GM12891 (cell line): ENCODE results near the gene SAMD8.
"Not testable (repeated sequence)": the region's sequence is repeated elsewhere in the genome, so short reads cannot be mapped to it uniquely, and the experiment has no call there.

Experiments used
- DNase-seq: peaks from one replicate; pipeline ENCODE4 v3.0.0; 2011; ENCODE audit warnings: low spot score; ENCODE audit not compliant: insufficient read length
- FAIRE-seq: peaks from 2 replicates; lab custom pipeline; 2011; peaks lifted over from hg19 to GRCh38; lab: Jason Lieb, UNC
- PAX5 ChIP-seq: IDR thresholded peaks from 2 replicates; pipeline ENCODE4 v1.6.1; 2011; ENCODE audit warnings: low read length, moderate library complexity, mild to moderate bottlenecking; ENCODE audit not compliant: insufficient read depth, severe bottlenecking
- POLR2A ChIP-seq: IDR thresholded peaks from 2 replicates; pipeline ENCODE4 v1.6.1; 2011; ENCODE audit warnings: low read depth, low read length, control low read depth
- POLR2AphosphoS5 ChIP-seq: IDR thresholded peaks from 2 replicates; pipeline ENCODE4 v1.6.1; 2011; ENCODE audit warnings: low read depth, low read length, control low read depth
- POU2F2 ChIP-seq: IDR thresholded peaks from 2 replicates; pipeline ENCODE4 v1.6.1; 2011; ENCODE audit warnings: low read depth, mild to moderate bottlenecking, control low read depth, low read length, moderate library complexity
- SPI1 ChIP-seq: IDR thresholded peaks from 2 replicates; pipeline ENCODE4 v1.6.1; 2011; ENCODE audit warnings: low read depth, low read length, control low read depth
- TAF1 ChIP-seq: IDR thresholded peaks from 2 replicates; pipeline ENCODE4 v1.6.1; 2011; ENCODE audit warnings: low read depth, low read length, control low read depth

SAMD8 gene

GRCh38 chr10:75191821-75192568 lies 80.5 kb downstream of the SAMD8 start:
- no peak for DNase-seq
- TF ChIP-seq POLR2AphosphoS5: no peak
- TF ChIP-seq POU2F2: no peak
- no peak for TF ChIP-seq PAX5
- no peak for TF ChIP-seq POLR2A
- TF ChIP-seq TAF1: no peak
- no peak for TF ChIP-seq SPI1
- no peak for FAIRE-seq

- FAIRE-seq, DNase-seq: not testable (repeated sequence)
Measured at GRCh38 chr10:75194625-75195024, 83.2 kb downstream of the SAMD8 start.

- TF ChIP-seq PAX5 (no peak), POLR2AphosphoS5 (no peak), TAF1 (no peak)
- FAIRE-seq (no peak), DNase-seq (no peak)
Measured at GRCh38 chr10:75195035-75195763, 83.7 kb downstream of the SAMD8 start.

GRCh38 chr10:75197066-75197465 lies 85.6 kb downstream of the SAMD8 start:
- no peak for TF ChIP-seq POLR2AphosphoS5
- no peak for TF ChIP-seq PAX5
- no peak for TF ChIP-seq POLR2A
- TF ChIP-seq TAF1: no peak
- TF ChIP-seq POU2F2: no peak
- no peak for TF ChIP-seq SPI1
- DNase-seq (no peak), FAIRE-seq (no peak)

GRCh38 chr10:75197906-75198305 lies 86.5 kb downstream of the SAMD8 start:
- TF ChIP-seq POLR2AphosphoS5 (no peak), POLR2A (no peak), SPI1 (no peak), TAF1 (no peak), PAX5 (no peak), POU2F2 (no peak)
- DNase-seq (no peak), FAIRE-seq (no peak)

- FAIRE-seq, DNase-seq: not testable (repeated sequence)
Measured at GRCh38 chr10:75199949-75200348, 88.5 kb downstream of the SAMD8 start.

GRCh38 chr10:75201793-75202307 lies 90.4 kb downstream of the SAMD8 start:
- DNase-seq (no peak), FAIRE-seq (no peak)
- TF ChIP-seq TAF1 (no peak), PAX5 (no peak), SPI1 (no peak), POU2F2 (no peak), POLR2AphosphoS5 (no peak), POLR2A (no peak)

GRCh38 chr10:75202321-75203045 lies 91.0 kb downstream of the SAMD8 start:
- DNase-seq (no peak), FAIRE-seq (no peak)
- TF ChIP-seq POLR2A (no peak), PAX5 (no peak), POU2F2 (no peak), SPI1 (no peak), POLR2AphosphoS5 (no peak), TAF1 (no peak)

GRCh38 chr10:75203046-75203620 lies 91.7 kb downstream of the SAMD8 start:
- not testable (repeated sequence) for DNase-seq, FAIRE-seq

- no peak for DNase-seq
- TF ChIP-seq SPI1: no peak
- no peak for TF ChIP-seq POU2F2
- no peak for TF ChIP-seq TAF1
- no peak for TF ChIP-seq POLR2A
- no peak for TF ChIP-seq POLR2AphosphoS5
- no peak for TF ChIP-seq PAX5
- FAIRE-seq: no peak
Measured at GRCh38 chr10:75203724-75204123, 92.3 kb downstream of the SAMD8 start.
